Femur (tissue), 1 donor: ENCODE results near the gene SULT1A1.
A peak's percentile ranks its signal among the peaks of the same experiment; 100 is the strongest.
"Not testable (repeated sequence)": the region's sequence is repeated elsewhere in the genome, so short reads cannot be mapped to it uniquely, and the experiment has no call there.

Source experiments
- DNase-seq: peaks from one replicate; pipeline ENCODE4 v3.0.0-alpha.2; 2017

The SULT1A1 gene

DNA sequence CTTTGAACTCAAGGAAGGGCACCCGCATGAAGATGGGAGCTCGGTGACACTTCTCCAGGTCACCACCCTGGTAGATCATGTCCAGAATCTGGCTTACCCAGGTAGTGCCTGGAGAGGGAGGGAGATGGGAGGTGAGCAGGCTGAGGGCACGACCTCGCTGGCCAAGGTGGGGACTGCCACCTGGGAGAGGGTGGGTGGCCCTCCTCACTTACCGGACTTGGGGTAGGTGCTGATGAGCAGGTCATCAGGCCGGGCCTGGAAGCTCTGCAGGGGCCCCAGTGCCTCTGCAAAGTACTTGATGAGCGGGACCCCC, 1.4 kb downstream of the SULT1A1 start:
- not testable (repeated sequence) for DNase-seq

DNA sequence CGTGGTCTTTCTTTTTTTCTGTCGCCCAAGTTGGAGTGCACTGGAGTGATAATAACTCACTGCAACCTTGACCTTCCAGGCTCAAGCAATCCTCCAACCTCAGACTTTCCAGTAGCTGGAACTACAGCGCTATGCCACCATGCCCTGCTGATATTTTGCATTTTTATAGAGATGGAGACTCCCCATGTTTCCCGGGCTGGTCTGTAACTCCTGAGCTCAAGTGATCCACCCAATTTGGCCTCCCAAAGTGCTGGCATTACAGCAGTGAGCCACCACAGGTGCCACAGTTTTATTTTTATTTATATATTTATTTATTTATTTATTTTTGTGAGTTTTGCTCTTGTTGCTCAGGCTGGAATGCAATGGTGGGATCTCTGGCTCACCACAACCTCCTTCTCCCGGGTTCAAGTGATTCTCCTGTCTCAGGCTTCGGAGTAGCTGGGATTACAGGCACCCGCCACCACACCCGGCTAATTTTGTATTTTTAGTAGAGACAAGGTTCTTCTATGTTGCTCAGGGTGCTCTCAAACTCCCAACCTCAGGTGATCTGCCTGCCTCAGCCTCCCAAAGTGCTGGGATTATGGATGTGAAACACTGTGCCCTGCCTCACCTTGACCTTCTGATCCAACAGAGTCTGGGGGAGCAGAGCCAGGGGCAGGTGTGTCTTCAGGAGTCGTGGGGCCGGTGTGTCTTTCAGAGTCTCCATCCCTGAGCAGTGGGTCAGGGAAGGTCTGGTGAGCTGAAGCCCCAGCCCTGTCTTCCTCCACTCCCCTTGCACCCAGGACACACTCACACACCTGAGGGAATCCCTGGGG, 2.0 kb downstream of the SULT1A1 start:
- DNase-seq = not testable (repeated sequence)

DNA sequence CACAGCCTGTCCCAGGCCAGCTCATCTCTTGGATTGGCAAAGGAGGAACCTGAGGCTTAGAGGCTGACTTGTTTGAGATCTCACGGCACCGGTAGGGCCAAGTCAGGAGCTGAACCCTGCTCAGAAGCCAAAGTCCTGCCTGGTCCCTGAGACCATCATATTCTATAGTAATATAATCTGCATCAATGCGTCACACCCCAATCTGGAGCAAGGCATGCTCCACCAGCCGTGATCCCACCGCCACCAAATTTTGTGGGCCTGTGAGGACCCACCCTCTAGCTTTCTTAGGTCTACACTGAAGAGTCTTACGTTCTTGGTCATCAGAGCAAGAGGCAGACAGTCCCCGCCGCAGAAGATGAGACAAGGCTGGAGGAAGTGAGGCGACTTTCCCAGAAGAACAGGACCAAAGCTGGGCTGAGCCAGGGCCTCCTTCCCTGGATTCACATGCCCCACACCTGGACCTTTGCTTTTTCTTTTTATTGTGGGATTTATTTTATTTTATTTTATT, 2.7 kb downstream of the SULT1A1 start:
- DNase-seq = no peak

- DNase-seq = no peak
Observed at GRCh38 chr16:28606291-28607115, 3.3 kb downstream of the SULT1A1 start.

DNA sequence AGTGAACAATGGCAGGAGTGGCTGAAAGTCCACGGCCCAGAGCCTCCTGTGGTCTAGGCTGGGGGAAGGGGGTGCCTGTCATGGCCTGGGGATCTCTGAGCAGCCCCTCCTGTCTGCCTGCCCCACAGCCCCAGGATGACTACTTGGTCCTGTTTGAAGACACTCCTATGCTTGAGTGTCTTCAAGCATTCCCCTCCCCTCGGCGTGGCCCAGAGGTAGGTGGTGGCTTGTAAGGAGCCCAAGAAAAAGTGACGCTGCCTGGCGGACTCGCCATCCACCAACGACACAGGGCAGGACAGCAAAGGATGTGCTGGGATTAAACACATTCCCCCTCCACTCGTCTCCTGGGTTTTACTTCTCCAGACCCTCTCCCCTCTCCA, 5.7 kb downstream of the SULT1A1 start:
- peak; percentile 5 for DNase-seq

DNA sequence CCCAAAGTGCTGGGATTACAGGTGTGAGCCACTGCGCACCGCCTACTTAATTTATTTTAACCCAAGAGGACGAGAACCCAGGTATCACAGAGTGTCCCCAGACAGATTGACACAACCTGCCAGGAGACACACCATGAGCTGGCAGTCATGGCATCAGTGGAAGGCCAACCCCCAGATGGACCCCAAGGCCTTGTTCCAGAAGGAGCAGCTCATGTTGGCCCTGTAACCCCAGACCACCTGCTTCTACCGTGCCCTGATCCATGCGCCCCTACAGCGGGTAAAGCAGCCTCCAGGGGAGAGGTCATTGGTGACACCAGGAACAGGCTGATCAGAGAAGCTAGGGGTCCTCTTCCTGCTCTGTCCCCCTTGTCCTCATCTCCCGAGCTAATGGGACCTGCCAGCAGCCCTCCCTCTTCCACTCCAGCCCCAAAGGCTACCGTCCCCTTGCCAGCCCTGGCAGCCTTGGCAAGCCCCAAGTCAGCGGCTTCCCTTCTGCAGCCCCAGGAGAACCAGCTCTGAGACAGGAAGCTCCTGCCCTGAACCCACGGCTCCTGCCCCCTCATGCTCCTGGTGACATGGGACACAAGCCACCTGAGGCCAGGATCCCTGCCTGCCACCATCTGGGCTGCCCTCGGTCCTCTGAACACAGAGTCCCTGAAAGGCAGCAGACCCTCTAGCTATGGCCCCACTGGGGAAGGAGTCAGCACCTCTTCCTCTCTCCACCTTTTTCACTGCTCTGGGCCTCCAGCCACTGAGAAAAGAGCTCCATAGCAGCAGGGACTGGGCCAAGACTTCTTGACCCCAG, 6.3 kb downstream of the SULT1A1 start:
- DNase-seq = no peak

DNA sequence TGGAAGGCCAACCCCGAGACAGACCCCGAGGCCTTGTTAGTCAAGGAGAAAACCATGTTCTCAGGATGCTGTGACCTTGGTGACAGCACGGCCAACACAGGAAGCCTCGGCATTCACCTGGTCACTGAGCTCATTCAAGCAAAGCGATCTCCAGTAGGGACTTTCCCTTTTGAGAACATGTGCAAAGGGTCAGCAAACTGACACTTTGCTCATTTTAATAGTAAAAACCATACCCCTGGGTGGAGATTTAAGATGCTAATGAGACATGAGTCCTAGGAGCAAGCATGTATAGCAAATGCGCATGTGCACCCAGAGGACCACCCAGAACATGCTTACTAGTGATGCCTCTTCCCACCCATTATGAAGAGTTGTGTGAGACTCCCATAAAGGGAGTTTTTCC, 7.3 kb downstream of the SULT1A1 start:
- DNase-seq = no peak

DNA sequence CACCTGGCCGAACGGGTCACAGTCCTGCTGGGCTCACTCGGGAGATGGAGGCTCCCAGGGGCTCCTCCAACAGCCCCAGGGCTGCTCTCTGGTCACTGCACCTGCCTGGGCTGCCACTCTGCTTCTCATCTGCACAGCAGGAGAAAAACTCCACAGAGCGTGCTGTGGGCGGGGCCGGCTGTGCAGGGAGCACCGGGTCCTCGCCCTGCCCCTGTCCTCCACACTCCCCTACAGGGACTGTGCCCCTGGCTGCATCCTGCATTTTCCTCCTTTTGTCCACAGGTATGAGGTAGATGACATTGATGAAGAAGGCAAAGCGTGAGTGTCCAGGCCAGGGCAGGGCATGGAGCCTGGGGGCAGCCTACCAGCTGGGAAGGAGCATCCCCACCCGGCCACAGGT, 7.8 kb downstream of the SULT1A1 start:
- DNase-seq = not testable (repeated sequence)

DNA sequence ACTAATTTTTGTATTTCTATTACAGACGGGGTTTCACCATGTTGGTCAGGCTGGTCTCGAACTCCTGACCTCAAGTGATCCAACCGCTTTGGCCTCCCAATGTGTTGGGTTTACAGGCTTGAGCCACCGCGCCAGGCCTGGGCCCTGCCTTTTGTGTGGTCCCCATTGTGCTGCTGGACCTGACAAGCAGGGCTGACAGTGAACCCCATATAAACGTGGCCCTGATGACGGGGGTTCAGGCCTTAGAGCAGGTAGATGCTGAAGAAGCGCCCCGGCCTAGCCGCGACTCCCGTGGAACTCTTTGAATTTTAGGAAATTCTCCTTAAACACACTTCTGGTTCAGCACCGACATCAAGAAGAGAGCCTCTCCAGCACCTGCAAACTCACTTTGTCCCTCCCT, 8.3 kb downstream of the SULT1A1 start:
- DNase-seq = not testable (repeated sequence)

DNA sequence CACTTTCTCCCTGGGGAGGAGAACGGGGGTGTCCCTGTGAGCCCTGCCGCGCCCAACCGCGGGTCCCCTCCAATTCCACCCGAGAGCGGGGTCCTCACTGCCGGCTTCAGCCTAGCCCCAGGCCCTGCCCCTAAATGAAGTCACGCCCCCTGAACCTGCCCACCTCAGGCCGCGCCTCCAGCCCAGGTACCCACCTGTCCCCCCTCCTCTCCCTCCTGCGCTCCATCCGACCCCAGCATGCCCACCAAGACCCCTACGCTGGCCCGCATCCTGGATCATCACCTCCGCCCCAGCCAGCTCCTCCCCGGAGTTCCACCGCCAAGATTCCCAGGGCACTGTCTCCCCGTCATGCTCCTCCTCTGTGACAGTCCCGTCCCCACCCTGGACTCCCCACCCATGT, 8.9 kb downstream of the SULT1A1 start:
- not testable (repeated sequence) for DNase-seq

- DNase-seq = not testable (repeated sequence)
Observed at GRCh38 chr16:28599377-28600285, 10.2 kb downstream of the SULT1A1 start.

DNA sequence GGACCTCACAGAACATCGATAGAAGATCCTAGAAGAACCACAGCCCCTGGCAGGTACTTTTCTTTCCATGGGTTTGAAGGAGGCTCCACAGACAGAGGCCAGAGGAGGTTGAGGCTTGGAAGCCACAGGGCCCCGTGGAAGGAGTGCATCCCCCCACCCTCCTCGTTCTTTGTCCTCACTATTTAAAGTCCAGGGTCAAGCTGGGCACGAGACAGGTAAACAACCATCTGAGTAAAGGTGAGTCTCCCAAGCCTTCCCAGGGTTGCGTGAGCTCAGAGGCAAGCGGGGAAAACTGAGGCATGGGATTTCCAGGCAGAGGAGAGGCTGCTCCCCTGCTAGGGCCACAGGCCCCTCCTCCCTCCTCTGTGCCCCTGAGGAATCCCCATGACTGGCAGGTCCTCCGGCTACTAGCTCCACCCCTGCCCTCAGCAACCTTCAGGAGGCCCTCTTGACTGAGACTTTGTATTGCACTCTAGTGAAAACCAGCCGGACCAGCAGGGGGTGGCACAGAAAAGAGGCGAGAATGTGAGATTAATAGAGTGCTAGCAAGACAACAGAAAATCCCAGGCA, 12.1 kb downstream of the SULT1A1 start:
- no peak for DNase-seq

- no peak for DNase-seq
Observed at GRCh38 chr16:28596840-28597691, 12.8 kb downstream of the SULT1A1 start, which contains the start of gene SULT1A2. SULT1A2 (minus strand) TSS chr16:28597050; CDS start chr16:28595930, 1,120 bp downstream.

DNA sequence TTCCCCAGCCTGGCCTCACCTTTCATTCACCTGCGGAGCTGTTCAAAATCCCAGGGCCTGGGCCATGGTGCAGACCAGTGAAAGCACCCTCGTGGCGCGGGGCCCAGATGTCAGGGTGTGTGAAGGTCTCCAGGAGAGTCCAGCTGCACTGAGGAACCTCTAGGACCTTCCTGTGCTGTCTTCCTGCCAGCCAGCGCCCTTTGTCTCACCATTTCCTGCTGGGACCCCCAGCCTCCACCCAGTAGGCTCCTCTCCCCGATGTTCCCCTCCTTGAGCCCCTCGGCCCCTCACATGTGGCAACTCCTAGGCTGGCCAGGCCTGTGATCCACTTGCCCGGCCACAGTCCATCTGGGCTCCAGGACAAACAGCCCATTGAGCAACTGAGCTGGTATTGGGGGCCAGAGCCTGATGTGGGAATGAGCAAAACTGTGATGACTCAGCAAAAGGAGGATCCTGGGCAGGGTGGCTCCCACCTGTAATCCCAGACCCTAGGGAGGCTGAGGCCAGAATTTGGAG, 13.7 kb downstream of the SULT1A1 start:
- DNase-seq = no peak

DNA sequence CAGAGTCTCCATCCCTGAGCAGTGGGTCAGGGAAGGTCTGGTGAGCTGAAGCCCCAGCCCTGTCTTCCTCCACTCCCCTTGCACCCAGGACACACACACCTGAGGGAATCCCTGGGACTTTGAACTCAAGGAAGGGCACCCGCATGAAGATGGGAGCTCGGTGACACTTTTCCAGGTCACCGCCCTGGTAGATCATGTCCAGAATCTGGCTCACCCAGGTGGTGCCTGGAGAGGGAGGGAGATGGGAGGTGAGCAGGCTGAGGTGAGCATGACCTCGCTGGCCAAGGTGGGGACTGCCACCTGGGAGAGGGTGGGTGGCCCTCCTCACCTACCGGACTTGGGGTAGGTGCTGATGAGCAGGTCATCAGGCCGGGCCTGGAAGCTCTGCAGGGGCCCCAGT, 14.4 kb downstream of the SULT1A1 start:
- DNase-seq = not testable (repeated sequence)

DNA sequence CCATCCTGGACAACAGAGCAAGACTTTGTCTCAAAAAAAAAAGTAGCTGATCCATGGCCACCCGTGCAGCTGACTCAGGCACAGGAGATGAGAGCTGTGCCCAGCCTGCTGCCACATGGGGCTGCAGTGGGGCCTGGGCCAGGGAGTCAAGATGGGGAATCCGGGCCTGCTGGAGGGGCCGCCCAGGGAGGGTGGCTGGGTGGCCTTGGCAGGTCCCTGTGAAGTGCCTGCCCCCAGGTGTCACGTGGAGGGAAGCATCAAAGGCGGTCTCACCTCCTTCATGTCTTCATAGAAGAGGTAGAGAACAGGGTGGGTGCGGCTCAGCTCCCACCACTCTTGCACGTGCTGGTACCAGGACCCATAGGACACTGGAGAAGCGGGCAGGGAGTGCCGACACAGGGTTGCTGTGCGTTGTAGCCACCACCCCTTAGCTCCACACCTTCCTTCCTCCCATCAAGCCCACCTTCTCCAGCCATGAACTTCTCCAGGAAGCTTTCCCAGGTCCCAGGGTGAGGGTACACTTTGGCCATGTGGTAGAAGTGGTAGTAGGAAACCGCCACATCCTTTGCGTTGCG, 16.8 kb downstream of the SULT1A1 start:
- no peak for DNase-seq

DNA sequence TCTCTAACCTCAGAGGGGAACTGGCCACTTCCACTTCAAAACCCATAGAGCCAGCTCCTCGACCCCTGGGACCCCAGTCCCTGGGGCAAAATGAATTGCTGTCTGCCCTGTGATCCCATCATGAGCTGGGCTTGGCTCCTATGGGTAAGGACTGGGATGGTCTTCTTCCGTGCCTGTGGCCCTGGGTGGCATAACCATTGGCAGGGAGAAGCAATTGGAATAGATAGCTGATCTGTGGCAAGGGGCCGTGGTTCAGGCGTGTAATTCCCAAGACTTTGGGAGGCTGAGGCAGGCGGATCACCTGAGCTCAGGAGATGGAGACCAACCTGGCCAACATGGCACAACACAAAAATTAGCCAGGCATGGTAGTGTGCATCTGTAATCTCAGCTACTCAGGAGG, 17.3 kb downstream of the SULT1A1 start:
- no peak for DNase-seq

DNA sequence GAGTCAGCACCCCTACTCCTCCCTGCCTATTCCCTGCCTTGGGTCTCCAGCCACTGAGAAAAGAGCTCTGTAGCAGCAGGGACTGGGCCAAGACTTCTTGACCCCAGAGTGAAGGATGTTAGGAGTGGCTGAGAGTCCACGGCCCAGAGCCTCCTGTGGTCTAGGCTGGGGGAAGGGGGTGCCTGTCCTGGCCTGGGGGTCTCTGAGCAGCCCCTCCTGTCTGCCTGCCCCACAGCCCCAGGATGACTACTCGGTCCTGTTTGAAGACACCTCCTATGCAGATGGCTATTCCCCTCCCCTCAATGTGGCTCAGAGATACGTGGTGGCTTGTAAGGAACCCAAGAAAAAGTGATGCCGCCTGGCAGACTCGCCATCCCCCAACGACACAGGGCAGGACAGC, 18.5 kb downstream of the SULT1A1 start:
- no peak for DNase-seq

DNA sequence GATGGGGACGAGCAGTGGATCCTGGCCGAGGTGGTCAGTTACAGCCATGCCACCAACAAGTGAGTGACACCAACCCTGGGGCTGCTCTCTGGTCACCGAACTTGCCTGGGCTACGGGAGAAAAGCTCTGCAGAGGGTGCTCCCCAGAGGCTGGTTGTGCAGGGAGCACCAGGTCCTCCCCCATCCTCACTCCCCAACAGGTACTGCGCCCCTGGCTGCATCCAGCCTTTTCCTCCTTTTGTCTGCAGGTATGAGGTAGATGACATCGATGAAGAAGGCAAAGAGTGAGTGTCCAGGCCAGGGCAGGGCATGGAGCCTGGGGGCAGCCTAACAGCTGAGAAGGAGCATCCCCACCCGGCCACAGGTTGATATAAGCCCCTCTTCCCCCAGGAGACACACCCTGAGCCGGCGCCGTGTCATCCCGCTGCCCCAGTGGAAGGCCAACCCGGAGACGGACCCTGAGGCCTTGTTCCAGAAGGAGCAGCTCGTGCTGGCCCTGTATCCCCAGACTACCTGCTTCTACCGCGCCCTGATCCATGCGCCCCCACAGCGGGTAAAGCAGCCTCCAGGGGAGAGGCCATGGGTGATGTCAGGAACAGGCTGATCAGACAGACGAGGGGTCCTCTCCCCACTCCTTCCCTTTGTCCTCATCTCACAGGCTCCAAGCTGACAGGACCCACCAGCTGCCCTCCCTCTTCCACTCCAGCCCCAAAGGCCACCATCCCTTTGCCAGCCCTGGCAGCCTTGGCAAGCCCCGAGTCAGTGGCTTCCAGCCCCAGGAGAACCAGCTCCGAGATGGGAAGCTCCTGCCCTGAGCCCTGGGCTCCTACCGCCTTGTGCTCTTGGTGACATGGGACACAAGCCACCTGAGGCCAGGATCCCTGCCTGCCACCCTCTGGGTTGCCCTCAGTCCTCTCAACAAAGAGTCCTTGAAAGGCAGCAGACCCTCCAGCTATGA, 19.2 kb downstream of the SULT1A1 start:
- DNase-seq = no peak
